ENCODE results near the gene RASSF3.

Gene RASSF3

GRCh38 chr12:64729909-64730587 is 119.8 kb downstream of the RASSF3 start:
- no peak for DNase-seq (ENCODE audit: low read depth)

GRCh38 chr12:64730588-64730969 is 120.3 kb downstream of the RASSF3 start:
- DNase-seq (ENCODE audit: low read depth) = no peak

- DNase-seq (ENCODE audit: low read depth) = no peak
Measured at GRCh38 chr12:64731683-64732082, 121.4 kb downstream of the RASSF3 start.

GRCh38 chr12:64733857-64734256 is 123.6 kb downstream of the RASSF3 start:
- DNase-seq (ENCODE audit: low read depth) = no peak

GRCh38 chr12:64735442-64735841 is 125.1 kb downstream of the RASSF3 start:
- DNase-seq (ENCODE audit: low read depth) = no peak

- DNase-seq (ENCODE audit: low read depth) = no peak
Measured at GRCh38 chr12:64736771-64737170, 126.5 kb downstream of the RASSF3 start.

- DNase-seq (ENCODE audit: low read depth) = no peak
Measured at GRCh38 chr12:64737539-64737938, 127.2 kb downstream of the RASSF3 start.

- no peak for DNase-seq (ENCODE audit: low read depth)
Measured at GRCh38 chr12:64739778-64740177, 129.5 kb downstream of the RASSF3 start.

- DNase-seq (ENCODE audit: low read depth) = no peak
Measured at GRCh38 chr12:64740646-64741045, 130.4 kb downstream of the RASSF3 start.

- DNase-seq (ENCODE audit: low read depth) = no peak
Measured at GRCh38 chr12:64742416-64742815, 132.1 kb downstream of the RASSF3 start.

- DNase-seq (ENCODE audit: low read depth) = no peak
Measured at GRCh38 chr12:64743206-64743605, 132.9 kb downstream of the RASSF3 start.

- no peak for DNase-seq (ENCODE audit: low read depth)
Measured at GRCh38 chr12:64744422-64745258, 134.3 kb downstream of the RASSF3 start.

- no peak for DNase-seq (ENCODE audit: low read depth)
Measured at GRCh38 chr12:64745259-64745807, 135.0 kb downstream of the RASSF3 start.

GRCh38 chr12:64745980-64746379 is 135.7 kb downstream of the RASSF3 start:
- no peak for DNase-seq (ENCODE audit: low read depth)

- no peak for DNase-seq (ENCODE audit: low read depth)
Measured at GRCh38 chr12:64746663-64747062, 136.4 kb downstream of the RASSF3 start.

Measured in GM04504 (cell line).